Endothelial cell of umbilical vein (primary cell): Measurements from ENCODE around the gene SYT17. TPM values are rescaled to one million over a fixed set of nuclear protein-coding genes. Genes with fewer than 3 reads are reported as not detected.

Experiments
- BruUV-seq: library from RNA; stranded (reverse); fragments of 400-500 nt; replicated peaks from 2 replicates; lab custom pipeline; 2021; lab: Mats Ljungman, UMichigan
- CTCF ChIA-PET: fragments of 300-600, 350-600 bp; sonication (Branson Sonifier 250); formaldehyde crosslinking; loops from one replicate; lab custom pipeline; 2021; ENCODE audit warnings: antibody characterized with exemption, inconsistent platforms; lab: Charles Lee
- POLR2A ChIA-PET: fragments of 300-600, 350-600 bp; sonication (Branson Sonifier 250); formaldehyde crosslinking; loops from one replicate; lab custom pipeline; 2021; ENCODE audit warnings: antibody characterized with exemption, inconsistent platforms; lab: Charles Lee
- DNase-seq: peaks from one replicate; pipeline ENCODE4 v3.0.0-alpha.2; 2011; ENCODE audit warnings: low read depth, low spot score
- FAIRE-seq: peaks from 2 replicates; lab custom pipeline; 2011; peaks lifted over from hg19 to GRCh38; lab: Jason Lieb, UNC
- H2AFZ ChIP-seq: 2 replicates; pipeline ENCODE4 v1.6.0; 2012; ENCODE audit warnings: low read depth, low read length, control low read depth, inconsistent platforms
- H3K27ac ChIP-seq: 2 replicates; pipeline ENCODE4 v1.5.1; 2011; ENCODE audit warnings: low read depth, mild to moderate bottlenecking, control low read depth, low read length, moderate library complexity; ENCODE audit not compliant: insufficient read depth
- H3K27me3 ChIP-seq, 2 experiments: 2 replicates each; pipeline versions ENCODE4 v1.6.0 to v1.6.1; 2011; ENCODE audit warnings: low read length in 2 of 2, mixed read lengths in 1 of 2; ENCODE audit not compliant: control insufficient read depth in 2 of 2, insufficient read depth in 2 of 2
- H3K36me3 ChIP-seq, 2 experiments: 2 replicates in 1 of 2; 3 replicates in 1 of 2; pipeline ENCODE4 v1.5.1; 2011; ENCODE audit warnings: low read length in 2 of 2, mild to moderate bottlenecking in 1 of 2, moderate library complexity in 1 of 2; ENCODE audit not compliant: control insufficient read depth in 2 of 2, insufficient read depth in 2 of 2; ENCODE audit errors: extremely low read depth in 1 of 2
- H3K4me1 ChIP-seq: 3 replicates; pipeline ENCODE4 v1.5.1; 2011; ENCODE audit warnings: mild to moderate bottlenecking, low read length; ENCODE audit not compliant: control insufficient read depth, insufficient read depth; ENCODE audit errors: extremely low read depth
- H3K4me2 ChIP-seq: 2 replicates; pipeline ENCODE4 v1.6.1; 2011; ENCODE audit warnings: low read length, control low read depth, mixed read lengths; ENCODE audit not compliant: insufficient read depth
- H3K4me3 ChIP-seq, 3 experiments: fragments of 200-600 bp in 1 of 3; sonication (generic), shearing (Covaris generic) in 1 of 3; replicated peaks in 1 of 3; 2 replicates each; pipeline ENCODE4 v1.5.1; 2011 to 2016; ENCODE audit warnings: control low read depth in 3 of 3, low read length in 3 of 3, mild to moderate bottlenecking in 2 of 3, inconsistent platforms in 1 of 3, low read depth in 1 of 3, moderate library complexity in 1 of 3; ENCODE audit not compliant: insufficient read depth in 1 of 3
- H3K79me2 ChIP-seq: 2 replicates; pipeline ENCODE4 v1.6.0; 2012; ENCODE audit warnings: low read length, inconsistent platforms; ENCODE audit not compliant: control insufficient read depth, insufficient read depth
- H3K9ac ChIP-seq: replicated peaks from 2 replicates; pipeline ENCODE3; 2011; ENCODE audit warnings: low read length, control low read depth; ENCODE audit not compliant: insufficient read depth; ENCODE audit errors: extremely low read depth
- H3K9me1 ChIP-seq: replicated peaks from 3 replicates; pipeline ENCODE4 v1.6.0; 2011; ENCODE audit warnings: mild to moderate bottlenecking, low read length; ENCODE audit not compliant: control insufficient read depth, insufficient read depth; ENCODE audit errors: extremely low read depth
- H3K9me3 ChIP-seq: replicated peaks from 2 replicates; pipeline ENCODE4 v1.5.1; 2012; ENCODE audit warnings: low read length, inconsistent platforms; ENCODE audit not compliant: control insufficient read depth, insufficient read depth
- H4K20me1 ChIP-seq: replicated peaks from 2 replicates; pipeline ENCODE3; 2011; ENCODE audit warnings: mild to moderate bottlenecking, low read length; ENCODE audit not compliant: control insufficient read depth, insufficient read depth; ENCODE audit errors: extremely low read depth
- CTCF ChIP-seq, 2 donors: IDR thresholded peaks; 1 replicate in 1 of 2; 2 replicates in 1 of 2; pipeline ENCODE4 v1.5.1; 2011; ENCODE audit warnings: low read length in 2 of 2, mild to moderate bottlenecking in 2 of 2, moderate library complexity in 2 of 2, control low read depth in 1 of 2, inconsistent platforms in 1 of 2, low read depth in 1 of 2; ENCODE audit not compliant: insufficient read depth in 1 of 2; ENCODE audit errors: extremely low read depth in 1 of 2
- EZH2 ChIP-seq: IDR thresholded peaks from 2 replicates; pipeline ENCODE4 v1.6.1; 2012; ENCODE audit warnings: borderline replicate concordance, low read depth, mild to moderate bottlenecking, moderate library complexity, low read length, inconsistent platforms; ENCODE audit not compliant: severe bottlenecking
- FOS ChIP-seq: IDR thresholded peaks from 2 replicates; pipeline ENCODE4 v1.6.1; 2011; ENCODE audit warnings: mild to moderate bottlenecking, low read length, moderate library complexity, borderline replicate concordance; ENCODE audit not compliant: insufficient read depth
- GATA2 ChIP-seq: IDR thresholded peaks from 2 replicates; pipeline ENCODE4 v1.7.0; 2011; ENCODE audit warnings: low read depth, mild to moderate bottlenecking, moderate library complexity, mixed read lengths, low read length; ENCODE audit not compliant: insufficient read length, insufficient read depth
- JUN ChIP-seq: IDR thresholded peaks from 2 replicates; pipeline ENCODE4 v1.6.1; 2011; ENCODE audit warnings: borderline replicate concordance, low read depth; ENCODE audit not compliant: insufficient read length, insufficient read depth
- MAX ChIP-seq: IDR thresholded peaks from 2 replicates; pipeline ENCODE4 v1.6.1; 2011; ENCODE audit not compliant: insufficient read depth, insufficient read length
- MYC ChIP-seq: IDR thresholded peaks from one replicate; pipeline ENCODE4 v1.6.1; 2011; ENCODE audit warnings: mild to moderate bottlenecking, low read depth, low read length
- POLR2A ChIP-seq: IDR thresholded peaks from 2 replicates; pipeline ENCODE4 v1.6.1; 2012; ENCODE audit warnings: low read depth, mild to moderate bottlenecking, control low read depth, low read length
- POLR2AphosphoS5 ChIP-seq: IDR thresholded peaks from 2 replicates; pipeline ENCODE4 v1.6.1; 2012; ENCODE audit warnings: low read depth, mild to moderate bottlenecking, control low read depth, low read length, moderate library complexity; ENCODE audit not compliant: insufficient read depth
- dilution Hi-C: fragments of 300-500 bp; cut with MboI; formaldehyde crosslinking; loops from one replicate; pipeline ENCODE4 v1.15.0; 2019; ENCODE audit warnings: low sequenced_read_pairs; ENCODE audit not compliant: extremely low pct_ligation_motif_present
- intact Hi-C: fragments of 100-400 bp; cut with micrococcal nuclease; formaldehyde crosslinking; loops from one replicate; pipeline ENCODE4 v1.10.0; 2022
- polyA plus RNA-seq, 4 experiments: library from polyadenylated mRNA; depleted of rRNA in 3 of 4; stranded (reverse) in 3 of 4; unstranded in 1 of 4; fragments of >200 nt; gene quantifications; 2 replicates each; pipeline versions ENCODE4 v1.2.1 to v1.2.3, GENCODE V29; 2011 to 2012; ENCODE audit warnings: missing spikeins in 1 of 4
- total RNA-seq: library from RNA; stranded (reverse); gene quantifications from 2 replicates; pipeline ENCODE4 v1.2.3, GENCODE V29; 2021

The SYT17 gene
- total and polyA plus RNA-seq, 2 donors (not counting 3 experiments of a cell fraction or from before 2014, with no cell fraction given) = 1.9 to 4.2 TPM

- no TSS peak for BruUV-seq
- intact Hi-C loops = no loop called here
These were observed 24.8 kb downstream of the SYT17 start for GRCh38 chr16:19192865-19193264.

More at GRCh38 chr16:19192865-19193264, 24.8 kb downstream of the SYT17 start:
- no peak overlapping the region for H3K27ac ChIP-seq
- CTCF ChIA-PET = interaction anchor here (1.0 kb wide), 1 partner anchor 10 kb away, joined by 3 read pairs; no protein-coding TSS in a partner anchor
- H3K79me2 ChIP-seq = no peaks in the 10 kb centered on the region
- H4K20me1 ChIP-seq = no peaks in the 10 kb centered on the region
- dilution Hi-C loops = no loop called here
- FAIRE-seq (no peak), DNase-seq (no peak)
- no peaks in the 10 kb centered on the region for H3K27me3 ChIP-seq
- no peak overlapping the region for H2AFZ ChIP-seq
- H3K9me1 ChIP-seq = no peaks in the 10 kb centered on the region
- H3K36me3 ChIP-seq = no peaks in the 10 kb centered on the region
- H3K9me3 ChIP-seq = no peaks in the 10 kb centered on the region
- H3K4me1 ChIP-seq = peaks cover 15% of the 10 kb centered on the region
- TF ChIP-seq MYC = no peak
- TF ChIP-seq EZH2 = no peak
- no peak for TF ChIP-seq POLR2A
- TF ChIP-seq CTCF (IDR thresholded peaks at IDR 0.05; ENCODE audit: extremely low read depth in 1 of 2, insufficient read depth in 1 of 2, low read depth in 1 of 2, low read length in 2 of 2) = no peak
- no peak for TF ChIP-seq JUN
- no peak for TF ChIP-seq POLR2AphosphoS5
- TF ChIP-seq GATA2 = no peak
- no peak for TF ChIP-seq MAX
- TF ChIP-seq FOS = no peak
- no peak overlapping the region for H3K4me2 ChIP-seq
- no peak overlapping the region for H3K4me3 ChIP-seq
- H3K9ac ChIP-seq = no peak overlapping the region
- POLR2A ChIA-PET = interaction anchor here (0.6 kb wide), 1 partner anchor 8 kb away, joined by 6 read pairs; no protein-coding TSS in a partner anchor
